NCI-H2171 (cell line): Measurements from ENCODE around the gene MAN1C1.

Source experiments
- DNase-seq: peaks from one replicate; lab custom pipeline; 2025; lab: John Stamatoyannopoulos, UW

Gene MAN1C1

DNA sequence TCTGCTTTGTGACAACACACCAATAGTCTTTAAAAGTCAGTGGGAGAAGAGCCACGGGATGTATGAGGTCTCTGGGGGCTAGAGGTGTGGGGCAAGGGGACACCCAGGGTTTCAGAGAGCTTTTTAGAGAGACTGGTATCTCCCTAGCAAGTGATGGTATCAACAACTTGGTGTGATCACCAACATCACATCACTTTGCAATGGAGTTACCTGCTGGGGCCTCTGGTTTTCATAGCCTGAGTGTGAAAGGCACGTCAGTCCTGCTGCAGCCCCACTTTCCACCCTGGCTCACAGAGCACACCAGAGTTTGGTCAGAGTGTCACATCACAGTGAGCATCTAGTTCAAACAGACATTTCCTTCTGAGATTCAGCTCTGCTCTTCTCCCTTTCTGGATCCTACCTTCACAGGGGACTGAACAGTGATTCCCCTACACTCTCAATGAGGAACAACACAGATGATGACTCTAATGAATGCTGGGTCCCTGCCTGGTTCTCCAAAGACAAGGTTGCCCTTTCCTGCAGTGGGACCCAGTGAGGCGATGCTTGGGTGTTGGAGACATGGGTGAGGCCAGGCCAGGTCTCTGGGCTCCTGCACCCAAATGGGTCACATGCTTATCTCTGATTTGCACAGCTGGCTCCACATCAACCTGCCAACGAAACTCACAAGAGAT, 2.0 kb upstream of the MAN1C1 start:
- no peak for DNase-seq

GRCh38 chr1:25615172-25615541, 1.4 kb upstream of the MAN1C1 start:
- DNase-seq, result no peak

DNA sequence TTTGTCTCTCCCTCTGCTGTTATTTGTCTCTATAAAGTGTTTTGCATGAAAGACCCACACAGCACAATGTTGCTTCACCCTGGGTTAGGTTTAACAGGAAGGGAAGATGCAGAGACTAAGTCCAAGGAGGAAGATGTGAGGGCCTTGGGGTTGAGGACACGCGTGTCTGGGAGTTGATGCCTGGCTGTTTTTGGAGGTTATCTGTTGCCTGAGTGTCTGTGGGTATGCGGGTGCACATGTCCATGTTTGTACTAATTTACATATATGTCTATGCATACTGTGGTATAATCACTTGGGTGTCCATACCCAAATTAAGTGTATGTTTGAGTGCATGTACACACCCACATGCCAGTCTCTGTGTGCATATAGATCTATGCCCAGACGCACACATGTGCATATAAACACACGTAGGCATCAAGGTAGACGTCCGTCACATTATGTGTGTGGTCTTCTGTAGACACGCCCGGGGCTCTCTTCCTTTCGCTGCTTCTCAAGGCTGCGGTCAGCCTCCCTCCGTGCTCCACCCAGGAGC, 962 bp upstream of the MAN1C1 start:
- no peak for DNase-seq

GRCh38 chr1:25616987-25617624, 515 bp downstream of the MAN1C1 start:
- no peak for DNase-seq

DNA sequence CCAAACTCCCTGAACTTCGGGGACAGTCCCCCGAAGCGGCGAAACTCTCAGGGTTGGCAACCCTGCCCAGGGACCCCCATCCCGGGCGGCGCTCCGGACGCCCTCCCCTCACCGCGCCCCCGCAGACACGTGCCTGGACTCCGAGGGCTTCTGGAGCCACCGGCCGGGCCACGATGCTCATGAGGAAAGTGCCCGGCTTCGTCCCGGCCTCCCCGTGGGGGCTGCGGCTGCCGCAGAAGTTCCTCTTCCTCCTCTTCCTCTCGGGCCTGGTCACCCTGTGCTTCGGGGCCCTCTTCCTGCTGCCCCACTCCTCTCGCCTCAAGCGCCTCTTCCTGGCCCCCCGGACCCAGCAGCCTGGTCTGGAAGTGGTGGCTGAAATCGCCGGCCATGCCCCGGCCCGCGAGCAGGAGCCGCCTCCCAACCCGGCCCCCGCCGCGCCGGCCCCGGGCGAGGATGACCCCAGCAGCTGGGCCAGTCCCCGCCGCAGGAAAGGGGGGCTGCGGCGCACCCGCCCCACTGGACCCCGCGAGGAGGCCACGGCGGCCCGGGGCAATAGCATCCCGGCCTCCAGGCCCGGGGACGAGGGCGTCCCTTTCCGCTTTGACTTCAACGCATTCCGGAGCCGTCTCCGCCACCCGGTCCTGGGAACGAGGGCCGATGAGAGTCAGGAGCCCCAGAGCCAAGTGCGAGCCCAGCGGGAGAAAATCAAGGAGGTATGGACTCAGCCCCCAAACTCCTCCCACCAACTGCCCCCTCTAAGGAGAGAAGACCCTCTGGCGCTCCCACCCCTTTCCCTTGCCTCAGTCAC, 1.2 kb downstream of the MAN1C1 start:
- DNase-seq, result no peak

DNA sequence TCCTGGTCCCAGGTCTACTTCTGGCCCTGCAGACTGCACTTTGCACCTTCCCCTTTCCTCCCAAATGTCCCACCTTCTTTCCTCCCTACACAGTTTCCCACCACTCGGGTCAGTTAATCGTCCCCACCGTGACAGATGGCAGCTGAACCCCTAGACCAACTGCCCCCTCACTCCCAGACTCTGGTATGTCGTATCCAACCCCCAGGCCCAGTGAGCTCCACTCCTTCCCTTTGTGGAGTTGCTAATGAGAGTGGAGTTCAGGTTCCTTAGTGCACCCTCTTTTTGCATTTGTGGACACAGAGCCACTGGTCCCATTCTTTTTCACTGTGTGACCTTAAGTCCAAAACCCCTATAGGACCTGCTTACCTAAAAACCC, 1.8 kb downstream of the MAN1C1 start:
- no peak for DNase-seq

DNA sequence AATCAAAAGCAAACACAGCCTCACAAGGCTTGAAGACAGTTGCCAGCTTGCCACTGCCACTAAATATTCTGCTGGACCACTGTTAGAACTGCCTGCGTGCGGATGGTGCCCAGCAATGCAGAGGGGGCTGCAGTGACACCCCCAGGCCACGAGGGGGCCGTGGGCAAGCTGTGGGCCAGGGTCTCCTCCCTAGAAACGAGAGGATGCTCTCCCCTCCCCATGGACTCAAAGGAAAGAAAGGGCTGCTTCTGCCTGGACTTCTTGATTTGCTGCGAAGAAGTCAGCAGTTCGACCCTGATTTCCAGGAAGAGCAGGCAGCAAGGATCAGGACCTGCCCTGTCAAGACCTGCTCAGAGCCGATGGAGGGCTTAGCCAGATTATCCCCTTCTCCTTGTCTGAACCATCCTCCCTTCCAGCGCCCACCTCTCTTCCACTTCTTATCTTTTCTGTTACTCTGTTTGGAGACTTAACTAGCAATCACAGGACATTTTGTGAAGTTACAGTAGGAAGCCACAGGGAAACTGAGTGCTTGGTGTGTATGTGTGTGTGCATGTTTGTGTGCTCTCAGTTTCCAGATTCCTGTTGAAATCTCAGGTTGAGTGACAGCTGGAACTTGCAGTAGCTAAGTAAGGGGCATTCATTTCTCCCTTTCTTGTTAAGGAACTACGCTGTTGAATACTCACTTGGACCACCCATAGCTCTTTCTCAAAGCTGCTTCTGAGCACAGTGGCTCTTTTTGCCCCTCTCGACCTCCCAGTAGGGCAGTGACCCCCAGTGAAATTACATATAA, 2.7 kb downstream of the MAN1C1 start:
- DNase-seq, result no peak

- DNase-seq, result no peak
These were observed 3.6 kb downstream of the MAN1C1 start for GRCh38 chr1:25620211-25620610.

GRCh38 chr1:25620701-25621350, 4.2 kb downstream of the MAN1C1 start:
- DNase-seq, result no peak

- peak; percentile 64 for DNase-seq
These were observed 5.3 kb downstream of the MAN1C1 start for GRCh38 chr1:25621876-25622275.

DNA sequence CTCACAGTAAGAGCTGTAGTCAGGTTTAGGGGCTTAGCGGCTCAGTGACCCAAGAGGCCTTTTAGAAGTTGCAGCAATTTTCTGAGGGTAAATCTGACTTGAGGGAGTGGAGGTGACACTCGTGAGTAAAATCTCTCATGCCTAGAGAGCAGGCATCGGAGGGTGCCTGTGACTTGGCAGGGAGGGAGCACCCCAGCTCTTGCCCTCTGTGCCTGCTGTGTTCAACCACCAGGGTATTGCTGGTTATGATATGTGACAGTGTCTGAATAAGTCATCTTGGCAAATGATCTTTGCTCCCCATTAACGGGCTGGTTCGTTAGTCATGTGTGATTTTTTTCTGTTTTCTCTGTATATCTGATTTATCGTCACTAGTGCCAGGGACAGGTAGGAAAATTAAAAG, 5.9 kb downstream of the MAN1C1 start:
- no peak for DNase-seq

GRCh38 chr1:25623007-25623406, 6.4 kb downstream of the MAN1C1 start:
- no peak for DNase-seq

DNA sequence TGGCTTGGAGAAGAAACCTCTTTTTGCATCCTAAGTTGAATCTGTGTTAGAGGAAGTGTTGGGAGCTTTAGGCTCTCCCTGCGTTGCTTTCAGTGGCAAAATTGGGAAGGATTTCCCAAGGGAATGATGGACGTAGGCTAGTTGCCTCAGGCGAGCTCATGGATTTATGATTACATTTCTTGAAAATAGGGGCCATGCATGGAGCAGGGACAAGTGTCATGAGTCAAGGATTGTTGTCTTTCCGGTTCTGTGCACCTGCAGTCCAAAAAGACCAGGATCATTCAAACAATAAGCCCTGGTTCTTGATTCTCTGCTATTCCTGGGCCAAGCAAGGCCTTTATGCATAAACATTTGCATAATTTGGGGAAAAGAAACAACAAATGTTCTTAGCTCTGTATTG, 7.1 kb downstream of the MAN1C1 start:
- DNase-seq, result no peak

GRCh38 chr1:25624156-25624555, 7.6 kb downstream of the MAN1C1 start:
- no peak for DNase-seq

GRCh38 chr1:25624604-25625003, 8.0 kb downstream of the MAN1C1 start:
- DNase-seq, result no peak

DNA sequence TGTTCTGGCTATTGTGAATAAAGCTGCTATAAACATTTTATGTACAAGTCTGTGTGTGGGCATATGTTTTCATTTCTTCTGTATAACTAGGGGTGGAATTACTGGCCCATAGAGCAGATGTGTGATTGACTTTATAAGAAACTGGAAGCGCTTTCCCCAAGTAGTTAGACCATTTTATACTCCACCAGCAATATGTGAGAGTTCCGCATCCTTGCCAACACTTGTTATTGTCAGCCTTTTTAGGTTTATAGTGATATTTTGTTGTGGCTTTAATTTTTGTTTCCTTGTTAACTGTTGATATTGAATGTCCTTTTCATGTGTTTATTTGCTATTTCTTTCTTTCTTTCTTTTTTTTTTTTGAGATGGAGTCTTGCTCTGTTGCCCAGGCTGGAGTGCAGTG, 9.4 kb downstream of the MAN1C1 start:
- DNase-seq, result no peak

- no peak for DNase-seq
These were observed 12.3 kb downstream of the MAN1C1 start for GRCh38 chr1:25628741-25629421.

GRCh38 chr1:25629836-25630235, 13.2 kb downstream of the MAN1C1 start:
- no peak for DNase-seq

GRCh38 chr1:25631750-25632485, 15.3 kb downstream of the MAN1C1 start:
- no peak for DNase-seq

DNA sequence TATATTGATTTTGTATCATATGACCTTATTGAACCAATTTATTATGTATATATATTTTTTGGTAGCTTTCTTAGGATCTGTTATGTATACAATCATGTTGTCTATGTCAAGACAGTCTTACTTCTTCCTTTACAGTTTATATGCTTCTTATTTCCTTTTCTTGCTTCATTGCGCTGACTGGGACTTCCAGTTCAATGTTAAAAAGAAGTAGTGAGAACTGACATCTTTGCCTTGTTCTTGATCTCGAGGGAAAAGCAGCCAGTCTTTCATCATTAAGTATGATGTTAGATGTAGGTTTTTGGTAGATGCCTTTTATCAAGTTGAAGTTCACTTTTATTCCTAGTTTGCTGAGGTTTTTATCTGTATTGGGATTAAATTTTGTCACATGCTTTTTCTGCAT, 17.5 kb downstream of the MAN1C1 start:
- no peak for DNase-seq
